Hematopoietic multipotent progenitor cell (in vitro differentiated cells): ENCODE data around the gene ARHGEF19. TPM values are rescaled to one million over a fixed set of nuclear protein-coding genes. Genes with fewer than 3 reads are reported as not detected.
A peak's percentile ranks its signal among the peaks of the same experiment; 100 is the strongest.
"Not testable (repeated sequence)": the region's sequence is repeated elsewhere in the genome, so short reads cannot be mapped to it uniquely, and the experiment has no call there.

Source experiments
- DNase-seq, 3 donors: peaks; one replicate each; pipeline ENCODE4 v3.0.0-alpha.2; 2011 to 2015; ENCODE audit warnings: low read depth in 2 of 3, low spot score in 2 of 3
- total RNA-seq: library from RNA; depleted of rRNA; stranded (reverse); fragments of >200 nt; gene quantifications from one replicate; pipeline ENCODE4 v1.2.3, GENCODE V29; 2012

ARHGEF19 gene
- total RNA-seq = 9.2 TPM

- no peak for DNase-seq
Observed at GRCh38 chr1:16212251-16212961, at the start of gene ARHGEF19. ARHGEF19 (minus strand) TSS chr1:16212652; CDS start chr1:16209054, 3,598 bp downstream.

DNA sequence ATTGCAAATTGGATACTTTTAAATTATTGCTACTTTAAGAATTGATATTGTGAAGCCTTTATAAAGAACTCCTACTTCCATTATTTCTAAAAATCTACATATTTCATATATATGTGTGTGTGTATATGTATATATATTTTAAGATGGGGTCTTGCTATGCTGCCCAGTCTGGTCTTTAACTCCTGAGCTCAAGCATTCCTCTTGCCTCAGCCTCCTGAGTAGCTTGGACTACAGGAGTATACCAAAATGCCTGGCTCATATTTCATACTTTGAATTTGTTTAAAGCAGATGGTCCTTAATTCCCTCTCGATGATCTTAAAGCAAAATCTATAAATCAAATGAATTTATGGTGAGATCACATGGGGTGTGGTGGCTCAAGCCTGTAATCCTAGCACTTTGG, 49.6 kb upstream of the ARHGEF19 start:
- DNase-seq = no peak

DNA sequence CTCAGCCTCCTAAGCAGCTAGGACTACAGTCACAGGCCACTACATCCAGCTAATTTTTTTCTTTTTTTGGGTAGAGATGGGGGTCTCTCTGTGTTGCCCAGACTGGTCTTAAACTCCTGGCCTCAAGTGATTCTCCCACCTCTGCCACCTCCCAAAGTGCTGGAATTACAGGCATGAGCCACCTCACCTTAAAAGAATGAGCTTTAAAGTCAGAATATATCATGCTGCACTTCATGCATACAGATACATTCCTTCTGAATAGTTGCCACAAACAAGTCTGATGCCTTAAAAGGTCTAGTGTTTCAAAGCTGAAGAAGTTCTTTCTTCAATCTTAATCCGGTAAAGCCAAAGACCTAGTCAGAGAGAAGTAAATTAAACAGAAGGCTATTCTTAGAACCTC, 48.4 kb upstream of the ARHGEF19 start:
- no peak for DNase-seq

DNA sequence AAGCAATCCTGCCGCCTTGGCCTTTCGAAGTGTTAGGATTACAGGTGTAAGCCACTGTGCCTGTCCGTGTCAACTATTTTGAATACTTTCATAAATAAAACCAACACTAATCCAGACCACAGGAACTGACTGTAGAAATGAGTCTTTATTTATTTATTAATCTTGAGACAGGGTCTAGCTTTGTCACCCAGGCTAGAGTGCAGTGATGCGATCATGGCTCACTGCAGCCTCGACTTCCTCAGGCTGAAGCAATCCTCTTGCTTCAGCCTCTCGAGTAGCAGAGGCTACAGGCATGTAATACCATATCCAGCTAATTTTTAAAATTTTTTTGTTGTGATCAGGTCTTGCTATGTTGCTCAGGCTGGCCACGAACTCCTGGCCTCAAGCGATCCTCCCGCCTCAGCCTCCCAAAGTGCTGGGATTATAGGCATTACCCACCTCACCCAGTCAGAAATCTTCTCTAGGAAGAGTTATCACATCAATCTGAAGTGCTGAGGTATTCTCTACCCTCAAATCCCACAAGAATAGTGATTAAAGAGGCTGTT, 46.2 kb upstream of the ARHGEF19 start:
- DNase-seq = no peak

- DNase-seq = no peak
Observed at GRCh38 chr1:16257968-16258367, 45.5 kb upstream of the ARHGEF19 start.

GRCh38 chr1:16257556-16257955, 45.1 kb upstream of the ARHGEF19 start:
- DNase-seq = not testable (repeated sequence)

DNA sequence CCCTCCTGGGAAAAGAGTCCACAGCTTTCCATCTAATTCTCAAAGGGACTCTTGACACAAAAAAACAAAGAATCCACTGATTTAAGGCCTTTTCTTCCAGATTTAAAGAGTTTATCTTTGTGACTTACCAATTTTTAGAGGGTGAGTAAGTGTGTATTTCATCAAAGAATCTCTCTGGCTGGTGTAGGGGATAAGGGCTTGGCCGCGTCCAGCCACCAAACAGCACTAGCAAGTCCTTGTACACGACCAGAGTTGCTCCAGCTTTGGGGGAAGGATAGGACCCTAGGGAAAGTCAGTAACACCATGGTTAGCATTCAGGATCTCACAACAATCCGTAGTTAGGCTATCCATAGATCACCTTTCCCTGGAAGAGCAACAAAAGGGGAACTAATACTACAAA, 44.0 kb upstream of the ARHGEF19 start:
- no peak for DNase-seq

DNA sequence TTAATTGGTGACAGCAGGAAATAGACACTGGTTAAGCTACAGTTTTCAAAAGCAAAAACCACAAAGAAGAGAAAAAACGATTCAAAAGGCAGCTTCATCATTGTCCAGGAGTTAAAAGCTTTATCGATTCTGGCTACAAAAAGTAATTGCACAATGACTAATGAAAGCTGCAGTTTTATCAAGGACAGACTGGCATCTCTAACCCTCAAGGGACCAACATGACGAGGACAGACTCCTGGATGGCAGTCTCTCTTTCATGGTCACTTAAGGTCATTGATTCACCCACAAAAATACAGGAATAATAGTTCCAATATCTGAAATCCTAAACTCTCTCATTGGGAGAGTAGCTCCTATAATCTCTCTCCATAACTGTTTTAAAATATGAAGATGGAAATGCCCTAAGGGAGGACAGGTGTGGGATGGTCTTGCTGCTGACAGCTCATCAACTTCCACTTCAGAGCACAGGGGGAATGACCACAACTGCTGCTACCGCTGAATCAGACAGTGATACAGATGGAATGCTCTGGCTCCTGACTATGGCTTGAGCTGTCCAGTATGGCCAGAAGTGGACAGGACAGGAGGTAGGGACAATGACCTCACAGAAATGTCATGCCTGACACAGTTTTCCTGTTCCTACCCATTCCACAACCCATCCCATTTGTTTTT, 41.9 kb upstream of the ARHGEF19 start:
- no peak for DNase-seq

GRCh38 chr1:16253332-16253922, 41.0 kb upstream of the ARHGEF19 start:
- no peak for DNase-seq

DNA sequence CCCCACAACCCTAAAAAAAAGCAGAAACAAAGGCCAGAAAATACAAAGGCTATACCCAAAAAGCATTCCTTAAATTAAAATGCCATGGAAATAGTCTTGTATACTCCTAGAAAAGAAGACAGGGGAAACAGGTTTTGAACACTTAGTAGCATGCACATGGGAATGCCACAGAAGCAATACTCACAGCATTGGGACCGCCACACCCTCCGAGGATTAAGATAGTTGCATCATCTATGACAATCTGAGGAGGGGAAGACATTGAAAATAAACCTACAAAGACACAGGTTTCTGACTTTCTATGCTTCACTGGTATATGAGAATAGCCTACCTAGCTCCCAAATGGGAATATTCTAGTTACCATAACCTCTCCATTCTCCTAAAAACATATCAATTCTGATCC, 40.5 kb upstream of the ARHGEF19 start:
- DNase-seq = no peak

DNA sequence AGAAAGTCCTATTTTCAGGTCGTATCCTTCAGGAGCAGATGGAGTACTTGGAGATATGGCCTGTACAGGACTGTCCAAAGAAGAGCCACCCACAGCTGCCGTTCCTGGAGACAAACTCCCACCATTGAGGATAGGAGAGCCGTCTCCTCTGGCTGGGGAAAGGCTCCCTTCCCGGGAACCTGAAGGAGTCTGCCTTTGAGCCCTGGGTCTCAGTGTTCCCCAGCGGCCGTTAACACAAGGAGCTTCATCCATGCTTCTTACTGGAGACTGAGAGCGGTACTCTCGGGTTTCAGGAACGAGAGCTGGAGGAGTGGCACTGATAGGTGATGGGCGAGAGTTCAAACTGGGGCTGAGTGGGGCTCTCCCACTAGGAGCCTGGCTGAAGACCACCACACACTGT, 38.9 kb upstream of the ARHGEF19 start:
- no peak for DNase-seq

GRCh38 chr1:16250524-16251251, 38.2 kb upstream of the ARHGEF19 start:
- no peak for DNase-seq

GRCh38 chr1:16249596-16250241, 37.3 kb upstream of the ARHGEF19 start:
- no peak for DNase-seq

DNA sequence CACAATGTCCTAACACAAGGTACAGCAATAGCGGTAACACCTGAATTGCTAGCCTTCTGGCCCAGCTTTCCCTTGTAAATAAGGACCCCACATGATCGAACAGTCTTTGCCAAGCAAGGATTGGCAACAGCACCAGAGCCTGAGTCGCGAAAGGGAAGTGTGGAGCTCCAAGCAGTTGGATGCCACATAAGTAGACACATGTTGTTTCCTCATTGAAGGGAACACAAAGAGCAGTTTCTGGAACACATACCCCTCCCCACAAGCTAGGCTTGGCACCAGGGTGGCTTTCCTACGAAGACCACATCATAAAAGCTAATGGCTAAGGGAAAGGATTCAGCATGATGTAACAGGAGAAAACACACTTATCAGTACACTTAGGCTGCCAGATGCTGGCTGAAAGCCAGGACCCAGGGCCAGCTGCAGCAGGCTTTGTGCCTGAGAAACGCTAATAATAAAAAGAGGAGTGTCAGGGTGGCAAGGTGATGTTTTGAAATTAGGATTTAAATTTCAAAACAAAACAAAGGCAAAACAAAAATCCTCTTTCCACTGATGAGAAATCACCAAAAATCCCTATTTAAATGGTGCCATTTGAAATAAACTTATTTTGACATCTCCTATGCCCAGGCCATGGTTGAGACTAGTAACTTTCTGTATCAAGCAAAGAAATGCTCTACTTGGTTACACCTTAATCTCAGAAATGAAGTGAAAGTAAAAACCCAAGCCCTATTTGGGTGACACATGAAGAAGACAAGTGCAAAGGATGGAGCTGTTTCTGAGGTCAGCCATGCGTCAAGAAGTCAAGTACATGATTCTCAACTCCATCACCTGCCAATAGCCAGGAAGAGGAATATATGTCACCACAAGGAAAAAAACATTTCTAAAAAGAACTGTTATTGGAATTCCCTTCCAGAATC, 36.4 kb upstream of the ARHGEF19 start:
- DNase-seq = peak in 2 of 3 donors; percentile 77 to 89

DNA sequence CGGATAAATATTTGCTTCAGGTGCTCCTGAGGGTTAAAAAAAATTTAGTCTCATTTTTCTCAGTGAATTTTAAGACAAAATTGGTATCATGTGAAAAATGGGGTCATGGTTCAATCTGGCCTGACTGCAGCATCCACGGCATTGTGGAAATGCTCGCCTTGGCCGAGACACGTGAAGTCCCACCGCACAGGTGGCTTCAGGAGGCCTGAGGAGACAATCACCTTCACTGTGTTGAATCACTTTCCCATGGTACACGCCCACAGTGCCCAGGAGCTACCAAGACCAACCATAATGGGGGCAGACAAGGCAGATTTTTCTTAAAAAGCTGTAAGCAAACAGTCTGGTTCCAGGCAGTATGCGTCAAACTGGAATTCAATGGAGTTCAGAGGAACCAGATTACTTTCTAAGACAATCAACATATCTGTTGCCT, 35.6 kb upstream of the ARHGEF19 start:
- no peak for DNase-seq

GRCh38 chr1:16247441-16247840, 35.0 kb upstream of the ARHGEF19 start:
- no peak for DNase-seq

- no peak for DNase-seq
Observed at GRCh38 chr1:16246961-16247360, 34.5 kb upstream of the ARHGEF19 start.

- DNase-seq = not testable (repeated sequence)
Observed at GRCh38 chr1:16246239-16246638, 33.8 kb upstream of the ARHGEF19 start.

DNA sequence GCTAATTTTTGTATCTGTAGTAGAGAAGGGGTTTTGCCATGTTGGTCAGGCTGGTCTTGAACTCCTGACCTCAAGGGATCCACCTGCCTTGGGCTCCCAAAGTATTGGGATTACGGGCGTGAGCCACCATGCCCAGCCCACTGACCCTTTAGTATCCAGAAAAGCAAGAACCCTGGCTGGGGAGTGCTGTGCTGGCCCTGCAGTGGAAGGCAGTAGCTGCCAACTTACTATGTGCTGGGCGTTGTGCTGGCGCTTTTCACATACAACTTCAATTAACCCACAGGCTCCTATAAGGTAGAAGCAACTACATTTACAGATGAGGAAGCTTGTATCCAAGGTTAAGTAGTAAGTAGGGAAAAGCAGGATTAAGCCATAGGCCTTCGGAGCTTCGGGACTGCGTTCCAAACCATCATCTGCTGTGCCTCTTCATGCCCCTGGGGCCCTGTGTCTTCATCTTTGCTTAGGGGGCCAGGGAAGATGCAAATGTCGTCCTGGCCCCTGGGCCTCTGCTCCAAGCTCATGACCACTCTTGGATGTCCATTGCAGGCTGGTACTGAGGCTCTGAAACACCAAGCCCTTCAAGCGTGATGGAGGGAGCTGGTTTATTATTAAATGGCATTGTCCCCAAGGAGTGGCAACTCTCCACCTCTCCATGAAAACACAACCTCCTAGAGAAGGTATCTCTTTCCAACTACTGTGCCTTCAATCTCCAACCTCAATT, 33.2 kb upstream of the ARHGEF19 start:
- DNase-seq = no peak
